Keratinocyte (primary cell): ENCODE data around the gene ATAD1. TPM values are rescaled to one million over a fixed set of nuclear protein-coding genes. Genes with fewer than 3 reads are reported as not detected.

Experiments
- DNase-seq: peaks from one replicate; pipeline ENCODE4 v3.0.0-alpha.2; 2011; ENCODE audit warnings: low read depth, missing footprints, low spot score
- FAIRE-seq: peaks from 2 replicates; lab custom pipeline; 2011; peaks lifted over from hg19 to GRCh38; lab: Jason Lieb, UNC
- H2AFZ ChIP-seq: 2 replicates; pipeline ENCODE4 v1.6.0; 2012; ENCODE audit warnings: low read length, control low read depth, inconsistent platforms; ENCODE audit not compliant: control insufficient read depth
- H3K27ac ChIP-seq: 2 replicates; pipeline ENCODE4 v1.5.1; 2011; ENCODE audit warnings: low read length; ENCODE audit not compliant: control insufficient read depth, insufficient read depth
- H3K27me3 ChIP-seq: 3 replicates; pipeline ENCODE4 v1.6.0; 2011; ENCODE audit warnings: low read length; ENCODE audit not compliant: control insufficient read depth, insufficient read depth; ENCODE audit errors: extremely low read depth
- H3K36me3 ChIP-seq, 2 experiments: 2 replicates in 1 of 2; 3 replicates in 1 of 2; pipeline ENCODE4 v1.5.1; 2011; ENCODE audit warnings: low read length in 2 of 2, mild to moderate bottlenecking in 1 of 2; ENCODE audit not compliant: control insufficient read depth in 2 of 2, insufficient read depth in 2 of 2; ENCODE audit errors: extremely low read depth in 1 of 2
- H3K4me1 ChIP-seq: 3 replicates; pipeline ENCODE4 v1.5.1; 2011; ENCODE audit warnings: low read length; ENCODE audit not compliant: control insufficient read depth, insufficient read depth; ENCODE audit errors: extremely low read depth
- H3K4me2 ChIP-seq: 3 replicates; pipeline ENCODE4 v1.6.0; 2011; ENCODE audit warnings: low read depth, low read length; ENCODE audit not compliant: control insufficient read depth, insufficient read depth; ENCODE audit errors: extremely low read depth
- H3K4me3 ChIP-seq, 3 experiments: fragments of 200-600 bp in 1 of 3; sonication (generic) in 1 of 3; 2 replicates in 2 of 3; 3 replicates in 1 of 3; pipeline ENCODE4 v1.5.1; 2011 to 2016; ENCODE audit warnings: low read length in 3 of 3, mild to moderate bottlenecking in 3 of 3, control low read depth in 2 of 3, inconsistent platforms in 1 of 3, low read depth in 1 of 3, mixed read lengths in 1 of 3, mixed run types in 1 of 3, moderate library complexity in 1 of 3; ENCODE audit not compliant: control insufficient read depth in 2 of 3, insufficient read depth in 2 of 3; ENCODE audit errors: extremely low read depth in 1 of 3
- H3K79me2 ChIP-seq: 2 replicates; pipeline ENCODE4 v1.6.0; 2012; ENCODE audit warnings: low read length; ENCODE audit not compliant: control insufficient read depth, insufficient read depth
- H3K9ac ChIP-seq: 3 replicates; pipeline ENCODE4 v1.6.0; 2011; ENCODE audit warnings: low read length; ENCODE audit not compliant: control insufficient read depth, insufficient read depth; ENCODE audit errors: extremely low read depth
- H3K9me1 ChIP-seq: 3 replicates; pipeline ENCODE4 v1.6.0; 2011; ENCODE audit warnings: low read length; ENCODE audit not compliant: control insufficient read depth, insufficient read depth; ENCODE audit errors: extremely low read depth
- H3K9me3 ChIP-seq: 2 replicates; pipeline ENCODE4 v1.5.1; 2012; ENCODE audit warnings: low read depth, low read length; ENCODE audit not compliant: control insufficient read depth
- H4K20me1 ChIP-seq: 3 replicates; pipeline ENCODE4 v1.6.0; 2011; ENCODE audit warnings: low read length; ENCODE audit not compliant: control insufficient read depth, insufficient read depth; ENCODE audit errors: extremely low read depth
- CTCF ChIP-seq, 3 experiments: IDR thresholded peaks in 1 of 3; conservative IDR thresholded peaks in 1 of 3; optimal IDR thresholded peaks in 1 of 3; 2 replicates in 2 of 3; 3 replicates in 1 of 3; pipeline versions ENCODE3 to v1.5.1; 2011; ENCODE audit warnings: low read length in 3 of 3, mild to moderate bottlenecking in 3 of 3, moderate library complexity in 2 of 3, control low read depth in 1 of 3, inconsistent platforms in 1 of 3; ENCODE audit not compliant: insufficient read depth in 2 of 3; ENCODE audit errors: extremely low read depth in 1 of 3
- EZH2 ChIP-seq: IDR thresholded peaks from one replicate; pipeline ENCODE4 v1.6.1; 2012; ENCODE audit warnings: inconsistent platforms, mild to moderate bottlenecking, low read length, moderate library complexity
- dilution Hi-C: fragments of 300-500 bp; cut with MboI; formaldehyde crosslinking; loops from one replicate; pipeline ENCODE4 v1.7.0; 2020; ENCODE audit warnings: low sequenced_read_pairs; ENCODE audit not compliant: extremely low pct_ligation_motif_present
- polyA plus RNA-seq, 5 experiments: library from polyadenylated mRNA; depleted of rRNA in 3 of 5; stranded (reverse) in 3 of 5; stranded (forward) in 1 of 5; unstranded in 1 of 5; fragments of >200 nt; gene quantifications; 1 replicate in 1 of 5; 2 replicates in 3 of 5; 3 replicates in 1 of 5; pipeline versions ENCODE4 v1.2.1 to v1.2.3, GENCODE V29; 2011 to 2012; ENCODE audit warnings: missing spikeins in 2 of 5, low read depth in 1 of 5, low replicate concordance in 1 of 5

ATAD1 gene
- polyA plus RNA-seq, 1 donor (not counting 4 experiments of a cell fraction or from before 2014, with no cell fraction given) = 51.0 TPM

- no peaks in the 10 kb centered on the region for H3K9me3 ChIP-seq
- no peaks in the 10 kb centered on the region for H3K9me1 ChIP-seq
- TF ChIP-seq CTCF (optimal IDR thresholded peaks at IDR 0.05 in 1 of 3, IDR thresholded peaks at IDR 0.05 in 1 of 3, conservative IDR thresholded peaks at IDR 0.05 in 1 of 3; ENCODE audit: extremely low read depth in 1 of 3, insufficient read depth in 2 of 3, low read length in 3 of 3) (no peak), EZH2 (no peak)
- H2AFZ ChIP-seq = no peak overlapping the region
- no peak overlapping the region for H3K4me3 ChIP-seq
- no peaks in the 10 kb centered on the region for H4K20me1 ChIP-seq
- no peak overlapping the region for H3K4me2 ChIP-seq
- no peak overlapping the region for H3K27ac ChIP-seq
- no peaks in the 10 kb centered on the region for H3K79me2 ChIP-seq
- dilution Hi-C loops = no loop called here
- no peaks in the 10 kb centered on the region for H3K27me3 ChIP-seq
- no peak for DNase-seq
- H3K36me3 ChIP-seq = no peaks in the 10 kb centered on the region
- H3K4me1 ChIP-seq = no peaks in the 10 kb centered on the region
- FAIRE-seq = no peak
- H3K9ac ChIP-seq = no peak overlapping the region
Observed at GRCh38 chr10:87723500-87723899, 94.5 kb downstream of the ATAD1 start.

- H3K4me1 ChIP-seq = no peaks in the 10 kb centered on the region
- TF ChIP-seq CTCF (optimal IDR thresholded peaks at IDR 0.05 in 1 of 3, IDR thresholded peaks at IDR 0.05 in 1 of 3, conservative IDR thresholded peaks at IDR 0.05 in 1 of 3; ENCODE audit: extremely low read depth in 1 of 3, insufficient read depth in 2 of 3, low read length in 3 of 3) = no peak
- TF ChIP-seq EZH2 = no peak
- no peaks in the 10 kb centered on the region for H3K79me2 ChIP-seq
- no peaks in the 10 kb centered on the region for H3K9me3 ChIP-seq
- no peak for FAIRE-seq
- no peaks in the 10 kb centered on the region for H4K20me1 ChIP-seq
- no peak overlapping the region for H3K4me2 ChIP-seq
- dilution Hi-C loops = no loop called here
- no peaks in the 10 kb centered on the region for H3K27me3 ChIP-seq
- H2AFZ ChIP-seq = no peak overlapping the region
- H3K9ac ChIP-seq = no peak overlapping the region
- H3K36me3 ChIP-seq = no peaks in the 10 kb centered on the region
- H3K4me3 ChIP-seq = no peak overlapping the region
- no peak overlapping the region for H3K27ac ChIP-seq
- H3K9me1 ChIP-seq = no peaks in the 10 kb centered on the region
- DNase-seq = no peak
Observed at GRCh38 chr10:87722716-87723115, 95.3 kb downstream of the ATAD1 start.
